Right hindlimb (tissue), 1 donor: ENCODE measurements around the gene PCDHGA8.

Experiments used
- DNase-seq: peaks from one replicate; pipeline ENCODE4 v3.0.0-alpha.2; 2018

Gene PCDHGA8

GRCh38 chr5:141437221-141437620, 44.8 kb downstream of the PCDHGA8 start:
- no peak for DNase-seq

GRCh38 chr5:141439411-141440141, 47.1 kb downstream of the PCDHGA8 start:
- no peak for DNase-seq

GRCh38 chr5:141440341-141440740, 47.9 kb downstream of the PCDHGA8 start:
- no peak for DNase-seq

- DNase-seq: no peak
Measured at GRCh38 chr5:141441571-141442170, 49.2 kb downstream of the PCDHGA8 start.
